ACHN (cell line): ENCODE measurements around the gene SKIC8.

Source experiments
- DNase-seq: peaks from one replicate; pipeline ENCODE4 v3.0.0-alpha.2; 2015
- in situ Hi-C: cut with HindIII; loops from 2 replicates; pipeline ENCODE4 v1.10.0; 2017; ENCODE audit warnings: low sequenced_read_pairs, low pct_ligation_motif_present, low pct_unique_long_range_greater_than_20kb

Gene SKIC8

DNA sequence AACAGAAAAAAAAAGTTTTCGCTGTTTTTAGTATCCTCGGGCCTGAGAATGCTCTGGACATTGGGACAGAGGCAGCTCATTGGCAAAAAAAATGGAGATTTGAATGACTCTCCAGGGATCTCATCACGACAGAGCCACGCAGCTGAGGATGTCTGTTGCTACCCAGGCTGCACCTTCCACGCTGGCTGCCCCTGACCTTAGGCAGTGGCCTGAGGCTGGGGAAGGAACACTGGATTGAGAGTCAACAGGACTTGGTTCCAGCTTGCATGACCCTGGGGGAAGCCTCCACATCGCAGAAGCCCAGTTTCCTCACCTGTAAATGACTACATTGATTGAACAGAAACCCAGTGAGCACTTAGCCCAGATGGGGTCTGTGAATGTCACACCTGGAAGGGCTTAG, 56.4 kb downstream of the SKIC8 start:
- in situ Hi-C loops: no loop called here
- no peak for DNase-seq

DNA sequence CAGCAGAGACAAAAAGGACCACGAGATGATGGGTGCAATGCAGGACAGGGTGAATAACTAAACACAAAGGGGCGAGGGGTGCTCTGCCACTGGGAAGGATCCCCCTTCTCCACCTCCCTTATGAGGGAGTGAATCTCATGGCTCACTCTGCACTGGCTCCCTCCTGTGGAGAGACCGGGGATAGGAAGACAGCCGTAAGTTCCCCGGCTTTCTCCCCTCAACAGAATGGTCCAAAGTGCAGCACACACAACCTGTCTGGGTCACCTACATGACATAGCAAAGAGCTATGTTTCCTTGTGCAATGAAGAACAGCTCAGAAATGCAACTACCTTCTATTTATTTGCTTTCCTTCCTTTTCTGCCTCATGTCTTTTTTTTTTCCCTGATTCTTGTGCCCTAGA, 57.3 kb downstream of the SKIC8 start:
- peak; percentile 36 for DNase-seq
- in situ Hi-C loops: no loop called here

DNA sequence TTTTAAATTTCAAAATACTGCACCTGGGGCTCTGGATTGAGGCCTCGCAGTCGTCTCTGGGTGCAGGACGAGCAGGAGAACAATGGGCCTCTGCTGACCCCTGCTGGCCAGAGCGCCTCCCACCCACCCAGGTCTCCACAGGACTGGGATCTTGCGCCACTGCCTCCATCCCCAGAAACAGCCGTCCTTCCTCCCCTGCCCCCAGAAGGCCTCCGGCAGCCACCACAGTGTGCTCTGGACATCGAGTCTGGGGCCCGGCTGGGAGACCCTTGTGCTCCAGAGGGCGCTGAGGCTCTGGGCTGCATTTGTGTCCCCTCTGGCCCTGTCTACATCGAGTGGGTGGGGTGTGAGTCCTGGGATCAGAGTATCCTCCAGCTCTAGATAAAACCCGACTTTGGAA, 58.4 kb downstream of the SKIC8 start:
- in situ Hi-C loops: no loop called here
- peak; percentile 65 for DNase-seq

DNA sequence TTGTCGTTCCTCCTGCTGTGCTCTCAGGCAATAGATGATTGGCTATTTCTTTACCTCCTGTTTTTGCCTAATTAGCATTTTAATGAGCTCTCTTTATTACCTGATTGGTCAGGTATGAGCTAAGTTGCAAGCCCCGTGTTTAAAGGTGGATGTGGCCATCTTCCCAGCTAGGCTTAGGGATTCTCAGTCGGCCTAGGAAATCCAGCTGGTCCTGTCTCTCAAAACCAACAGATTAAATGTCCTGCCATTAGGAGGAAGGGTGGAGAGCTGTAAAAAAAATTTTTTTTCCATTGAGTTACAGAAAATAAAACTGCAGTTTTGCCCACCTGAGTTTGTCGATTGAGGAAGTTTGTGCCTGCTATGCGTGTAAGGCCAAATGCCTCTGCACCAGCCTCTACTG, 59.6 kb downstream of the SKIC8 start:
- in situ Hi-C loops: no loop called here
- DNase-seq: no peak

DNA sequence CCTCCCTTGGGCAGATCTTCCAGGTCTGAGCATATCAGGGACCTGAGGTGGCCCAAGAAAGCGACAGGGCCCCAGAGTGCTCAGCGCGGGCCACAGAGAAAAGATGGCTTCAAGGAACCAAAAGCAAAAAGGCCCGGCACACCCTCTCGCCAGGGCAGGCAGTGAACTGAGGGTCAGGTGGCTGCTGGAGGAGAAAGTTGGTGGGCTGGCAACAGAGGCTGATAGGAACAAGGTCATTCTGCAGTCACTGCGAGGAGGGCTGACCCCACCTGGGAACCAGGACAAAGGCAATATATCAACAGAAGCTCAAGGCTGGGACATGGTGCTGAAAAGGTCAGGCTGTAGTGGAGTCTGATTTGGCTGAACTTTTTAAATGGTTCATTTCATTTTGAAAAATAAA, 62.3 kb downstream of the SKIC8 start:
- no peak for DNase-seq
- in situ Hi-C loops: no loop called here

DNA sequence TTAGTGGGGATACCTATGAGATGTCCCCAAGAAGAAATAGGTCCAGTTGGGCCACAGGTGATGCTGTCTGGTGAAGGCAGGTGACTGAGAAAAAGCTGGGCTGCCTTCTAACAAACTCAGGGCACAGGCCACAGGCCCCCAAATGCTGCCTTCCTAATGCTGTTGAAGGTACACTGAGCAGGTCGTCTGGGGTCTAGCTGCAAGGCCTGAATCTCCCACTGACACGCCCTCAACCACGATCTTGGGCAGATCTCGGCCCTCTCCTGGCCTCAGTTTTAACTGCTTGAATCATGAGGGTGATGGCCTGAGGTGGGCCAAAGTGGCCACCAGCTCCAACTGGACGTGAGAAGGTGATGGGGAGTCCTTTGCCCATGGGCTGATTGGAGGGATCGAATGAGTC, 62.9 kb downstream of the SKIC8 start:
- in situ Hi-C loops: no loop called here
- DNase-seq: no peak

DNA sequence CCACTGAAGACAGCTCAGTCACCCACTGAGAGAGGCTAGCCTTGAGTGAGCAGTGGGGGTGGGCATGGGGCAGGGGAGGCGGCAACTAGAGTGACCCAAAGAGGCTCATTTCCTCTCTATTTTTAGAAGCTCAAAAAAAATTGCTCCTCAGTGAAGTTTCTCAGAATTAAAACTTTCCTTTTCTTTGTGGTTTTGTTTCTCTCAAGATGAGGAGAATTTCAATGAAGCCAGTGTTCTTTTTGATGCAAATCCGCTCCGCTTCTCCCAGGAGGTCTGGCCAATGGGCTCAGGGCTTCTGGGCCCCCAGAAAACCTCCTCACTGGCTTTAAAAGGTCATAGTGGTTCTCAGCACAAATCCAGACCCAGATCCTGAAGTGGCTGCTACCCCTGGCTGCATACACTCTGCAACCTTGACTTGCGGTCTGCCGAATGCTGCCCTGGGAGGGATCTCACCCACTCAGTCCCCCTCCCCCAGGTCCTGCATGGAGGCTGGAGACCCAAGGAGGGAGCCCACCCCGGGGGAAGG, 64.8 kb downstream of the SKIC8 start, which contains the start of gene ACSBG1:
ACSBG1 (minus strand) TSS at position 51 of the 526 bp plus-strand sequence. CDS start 64 bp downstream, outside the sequence.
- no peak for DNase-seq
- in situ Hi-C loops: no loop called here

DNA sequence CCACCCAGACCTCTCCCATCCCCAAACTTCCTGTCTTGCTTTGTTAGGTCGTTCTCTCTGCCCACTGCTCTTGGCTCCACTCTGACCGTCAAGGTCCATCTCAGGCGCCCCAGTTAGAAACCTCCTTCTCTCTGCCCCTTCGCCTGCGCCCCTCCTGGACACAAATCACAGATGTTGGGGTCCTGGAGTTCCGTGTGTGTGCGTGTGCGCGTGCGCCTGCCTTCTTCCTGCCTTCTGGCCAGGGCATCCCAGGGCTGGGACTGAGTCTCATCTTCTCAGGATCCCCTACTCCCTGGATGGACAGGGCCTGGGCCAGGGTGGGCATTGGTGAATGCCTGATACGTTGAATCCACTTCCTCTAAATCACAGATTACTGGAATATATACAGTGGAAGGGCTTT, 65.9 kb downstream of the SKIC8 start:
- in situ Hi-C loops: no loop called here
- no peak for DNase-seq
